IMR-90 (cell line): ENCODE measurements around the gene WIPF2. TPM values are rescaled to one million over a fixed set of nuclear protein-coding genes. Genes with fewer than 3 reads are reported as not detected.

Experiments
- ATAC-seq: fragments of 200-7000 bp; cut with Tn5 transposase; 2 replicates; pipeline ENCODE4 v1.9.1; 2020; ENCODE audit warnings: low read depth, mild to moderate bottlenecking, moderate library complexity
- BruUV-seq: library from RNA; stranded (reverse); fragments of 400-500 nt; replicated peaks from 2 replicates; lab custom pipeline; 2021; lab: Mats Ljungman, UMichigan
- CTCF ChIA-PET: fragments of 300-600 bp; formaldehyde crosslinking; extraction: SDS; loops from one replicate; lab custom pipeline; 2021; ENCODE audit warnings: antibody characterized with exemption; lab: Yijun Ruan, JAX
- POLR2A ChIA-PET: fragments of 300-600 bp; sonication (Branson Sonifier 250); formaldehyde crosslinking; loops from one replicate; lab custom pipeline; 2022; ENCODE audit warnings: antibody characterized with exemption; ENCODE audit not compliant: unreplicated experiment; lab: Charles Lee
- DNase-seq: peaks from one replicate; pipeline ENCODE4 v3.0.0; 2013
- H2AFZ ChIP-seq: replicated peaks from 2 replicates; pipeline ENCODE3; 2013; ENCODE audit warnings: low read length, mild to moderate bottlenecking; ENCODE audit not compliant: poor library complexity
- H2AK5ac ChIP-seq: 2 replicates; pipeline ENCODE4 v1.6.1; 2013; ENCODE audit warnings: low read depth, low read length, inconsistent platforms
- H2AK9ac ChIP-seq: replicated peaks from 2 replicates; pipeline ENCODE3; 2013; ENCODE audit warnings: mild to moderate bottlenecking, low read depth, low read length, moderate library complexity; ENCODE audit not compliant: poor library complexity
- H2BK120ac ChIP-seq: 2 replicates; pipeline ENCODE4 v1.6.1; 2013; ENCODE audit warnings: low read depth, low read length, inconsistent platforms
- H2BK15ac ChIP-seq: 3 replicates; pipeline ENCODE4 v1.6.1; 2013; ENCODE audit warnings: low read depth, low read length, inconsistent platforms
- H2BK20ac ChIP-seq: 2 replicates; pipeline ENCODE4 v1.6.1; 2013; ENCODE audit warnings: low read depth, mild to moderate bottlenecking, inconsistent platforms, low read length, moderate library complexity
- H2BK5ac ChIP-seq: 2 replicates; pipeline ENCODE4 v1.6.1; 2013; ENCODE audit warnings: mild to moderate bottlenecking, low read depth, low read length, inconsistent platforms; ENCODE audit not compliant: poor library complexity, severe bottlenecking
- H3K14ac ChIP-seq: replicated peaks from 2 replicates; pipeline ENCODE4 v1.6.1; 2013; ENCODE audit warnings: low read depth, low read length, inconsistent platforms
- H3K18ac ChIP-seq: 2 replicates; pipeline ENCODE4 v1.6.1; 2013; ENCODE audit warnings: low read depth, low read length, control low read depth
- H3K23ac ChIP-seq: 2 replicates; pipeline ENCODE4 v1.6.1; 2013; ENCODE audit warnings: low read depth, low read length, inconsistent platforms
- H3K27ac ChIP-seq: 2 replicates; pipeline ENCODE4 v1.5.1; 2013; ENCODE audit warnings: mild to moderate bottlenecking, control low read depth, low read length; ENCODE audit not compliant: insufficient read depth
- H3K27me3 ChIP-seq: 2 replicates; pipeline ENCODE4 v1.6.1; 2013; ENCODE audit warnings: low read length; ENCODE audit not compliant: control insufficient read depth, insufficient read depth
- H3K36me3 ChIP-seq: 2 replicates; pipeline ENCODE4 v1.6.1; 2013; ENCODE audit warnings: low read length, mixed read lengths; ENCODE audit not compliant: control insufficient read depth, insufficient read depth
- H3K4ac ChIP-seq: 2 replicates; pipeline ENCODE4 v1.6.1; 2013; ENCODE audit warnings: low read depth, low read length, inconsistent platforms
- H3K4me1 ChIP-seq: 2 replicates; pipeline ENCODE4 v1.6.1; 2013; ENCODE audit warnings: low read length, mixed read lengths; ENCODE audit not compliant: control insufficient read depth, insufficient read depth
- H3K4me2 ChIP-seq: 2 replicates; pipeline ENCODE4 v1.6.1; 2013; ENCODE audit warnings: low read depth, mild to moderate bottlenecking, control low read depth, low read length, moderate library complexity
- H3K4me3 ChIP-seq: 2 replicates; pipeline ENCODE4 v1.5.1; 2013; ENCODE audit warnings: low read depth, mild to moderate bottlenecking, control low read depth, low read length, moderate library complexity; ENCODE audit not compliant: insufficient read depth
- H3K56ac ChIP-seq: 2 replicates; pipeline ENCODE4 v1.6.1; 2013; ENCODE audit warnings: low read length, inconsistent platforms; ENCODE audit not compliant: insufficient read depth; ENCODE audit errors: extremely low read depth
- H3K79me1 ChIP-seq, 2 experiments: 2 replicates each; pipeline ENCODE4 v1.6.1; 2013; ENCODE audit warnings: low read length in 2 of 2, inconsistent platforms in 1 of 2, low read depth in 1 of 2
- H3K9ac ChIP-seq: 2 replicates; pipeline ENCODE4 v1.6.1; 2013; ENCODE audit warnings: low read depth, low read length, control low read depth
- H3K9me1 ChIP-seq: 2 replicates; pipeline ENCODE4 v1.6.1; 2013; ENCODE audit warnings: low read length, inconsistent platforms; ENCODE audit not compliant: insufficient read depth
- H3K9me3 ChIP-seq: 2 replicates; pipeline ENCODE4 v1.6.1; 2013; ENCODE audit warnings: low read length; ENCODE audit not compliant: control insufficient read depth, insufficient read depth
- H4K20me1 ChIP-seq: 2 replicates; pipeline ENCODE4 v1.6.1; 2013; ENCODE audit warnings: low read length, inconsistent platforms; ENCODE audit not compliant: insufficient read depth
- H4K5ac ChIP-seq: 2 replicates; pipeline ENCODE4 v1.6.1; 2013; ENCODE audit warnings: mild to moderate bottlenecking, low read depth, low read length, control low read depth
- H4K8ac ChIP-seq, 2 experiments: 2 replicates each; pipeline ENCODE4 v1.6.1; 2013; ENCODE audit warnings: low read depth in 2 of 2, low read length in 2 of 2, control low read depth in 1 of 2, inconsistent platforms in 1 of 2
- H4K91ac ChIP-seq: 2 replicates; pipeline ENCODE4 v1.6.1; 2013; ENCODE audit warnings: low read depth, low read length, inconsistent platforms; ENCODE audit not compliant: insufficient read depth
- BHLHE40 ChIP-seq: fragments of 150-350 bp; IDR thresholded peaks from 2 replicates; pipeline ENCODE4 v1.6.1; 2016; ENCODE audit warnings: mild to moderate bottlenecking, low read depth, low read length
- CHD1 ChIP-seq: IDR thresholded peaks from 2 replicates; pipeline ENCODE4 v1.6.1; 2012; ENCODE audit warnings: low read depth, low read length, improper control_type of control experiment
- FOS ChIP-seq: fragments of 150-350 bp; IDR thresholded peaks from 2 replicates; pipeline ENCODE4 v1.6.1; 2016; ENCODE audit warnings: low read depth, low read length
- MAFK ChIP-seq: IDR thresholded peaks from 2 replicates; pipeline ENCODE4 v1.6.1; 2012; ENCODE audit warnings: low read depth, low read length, improper control_type of control experiment
- MXI1 ChIP-seq: IDR thresholded peaks from 2 replicates; pipeline ENCODE4 v1.6.1; 2012; ENCODE audit warnings: low read depth, mild to moderate bottlenecking, low read length, moderate library complexity, borderline replicate concordance
- NFE2L2 ChIP-seq: fragments of 150-350 bp; IDR thresholded peaks from 2 replicates; pipeline ENCODE4 v1.6.1; 2016; ENCODE audit warnings: low read depth, mild to moderate bottlenecking, low read length
- POLR2A ChIP-seq: IDR thresholded peaks from 2 replicates; pipeline ENCODE4 v1.6.1; 2012; ENCODE audit warnings: mild to moderate bottlenecking, low read depth, low read length
- RAD21 ChIP-seq: IDR thresholded peaks from 2 replicates; pipeline ENCODE4 v1.6.1; 2012; ENCODE audit warnings: low read length, improper control_type of control experiment
- RCOR1 ChIP-seq: IDR thresholded peaks from 2 replicates; pipeline ENCODE4 v1.6.1; 2012; ENCODE audit warnings: mild to moderate bottlenecking, low read length, improper control_type of control experiment; ENCODE audit not compliant: insufficient replicate concordance
- RFX5 ChIP-seq: IDR thresholded peaks from 2 replicates; pipeline ENCODE4 v1.8.0; 2012; ENCODE audit warnings: low read depth, mild to moderate bottlenecking, low read length, moderate library complexity
- SMC3 ChIP-seq: fragments of 150-350 bp; IDR thresholded peaks from 2 replicates; pipeline ENCODE4 v1.6.1; 2016; ENCODE audit warnings: low read depth, mild to moderate bottlenecking, antibody characterized with exemption, low read length, moderate library complexity
- WGBS, 2 experiments: methylation state at CpG; one replicate each; pipeline versions ENCODE4 v1.1.5 to v1.1.7; 2013; ENCODE audit warnings: missing lambda C conversion rate in 2 of 2; ENCODE audit not compliant: insufficient read length in 1 of 2; ENCODE audit errors: extremely low coverage in 2 of 2; 5-methylcytosine and 5-hydroxymethylcytosine counted together
- dilution Hi-C: fragments of 300-500 bp; cut with HindIII; formaldehyde crosslinking; loops from one replicate; pipeline ENCODE4 v1.14.3; 2018; ENCODE audit warnings: low sequenced_read_pairs; ENCODE audit not compliant: unreplicated experiment
- in situ Hi-C: fragments of 300-500 bp; cut with MboI; formaldehyde crosslinking; loops from 3 replicates; pipeline ENCODE4 v1.14.3; 2019; ENCODE audit warnings: low sequenced_read_pairs, inconsistent platforms, mixed read lengths
- intact Hi-C: fragments of 100-400 bp; cut with micrococcal nuclease; formaldehyde crosslinking; loops from 2 replicates; pipeline ENCODE4 v1.10.0; 2022
- polyA plus RNA-seq, 3 experiments: library from polyadenylated mRNA; depleted of rRNA; stranded (reverse); fragments of >200 nt; gene quantifications; 2 replicates each; pipeline ENCODE4 v1.2.3, GENCODE V29; 2012; ENCODE audit warnings: low replicate concordance in 1 of 3
- total RNA-seq: library from RNA; depleted of rRNA; stranded (reverse); fragments of >200 nt; gene quantifications from 2 replicates; pipeline ENCODE4 v1.2.3, GENCODE V29; 2012
- TF ChIP-seq, protein P1 (sequence below): fragments of 150-350 bp; IDR thresholded peaks from 2 replicates; pipeline ENCODE4 v1.6.1; 2017; ENCODE audit warnings: mild to moderate bottlenecking, antibody characterized with exemption, low read length, low read depth
- TF ChIP-seq, protein P2 (sequence below): fragments of 150-350 bp; IDR thresholded peaks from 2 replicates; pipeline ENCODE4 v1.6.1; 2016; ENCODE audit warnings: low read depth, mild to moderate bottlenecking, low read length, moderate library complexity, borderline replicate concordance
- TF ChIP-seq, protein P3 (sequence below): conservative IDR thresholded peaks from 2 replicates; pipeline ENCODE4 v1.5.1; 2012; ENCODE audit warnings: mild to moderate bottlenecking, low read depth, low read length, improper control_type of control experiment

Gene WIPF2
- total and polyA plus RNA-seq, 2 of the 4 experiments (the other 2 are of a cell fraction): 2.0 to 8.9 TPM

DNA sequence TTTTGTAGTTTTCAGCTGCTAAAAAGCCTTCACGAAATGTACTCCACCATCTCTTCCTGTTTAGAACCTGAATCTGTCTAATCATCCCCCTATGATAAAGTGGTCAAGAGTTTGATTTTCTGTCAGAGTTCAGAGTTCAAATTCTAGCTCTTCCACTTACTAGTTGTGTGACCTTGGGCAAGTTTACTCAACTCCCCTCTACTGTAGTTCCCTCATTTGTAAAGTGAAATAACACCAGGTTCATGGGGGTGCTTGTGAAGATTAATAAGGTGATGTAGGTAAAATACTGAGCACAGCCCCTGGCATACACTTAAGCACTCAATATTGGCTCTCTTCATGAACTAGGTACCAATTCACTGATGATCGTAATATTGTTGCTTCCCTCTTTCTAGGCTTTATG, 67.4 kb downstream of the WIPF2 start (continued):
- TF ChIP-seq, protein P1, sequence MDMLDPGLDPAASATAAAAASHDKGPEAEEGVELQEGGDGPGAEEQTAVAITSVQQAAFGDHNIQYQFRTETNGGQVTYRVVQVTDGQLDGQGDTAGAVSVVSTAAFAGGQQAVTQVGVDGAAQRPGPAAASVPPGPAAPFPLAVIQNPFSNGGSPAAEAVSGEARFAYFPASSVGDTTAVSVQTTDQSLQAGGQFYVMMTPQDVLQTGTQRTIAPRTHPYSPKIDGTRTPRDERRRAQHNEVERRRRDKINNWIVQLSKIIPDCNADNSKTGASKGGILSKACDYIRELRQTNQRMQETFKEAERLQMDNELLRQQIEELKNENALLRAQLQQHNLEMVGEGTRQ: no peak
- TF ChIP-seq RAD21: no peak

DNA sequence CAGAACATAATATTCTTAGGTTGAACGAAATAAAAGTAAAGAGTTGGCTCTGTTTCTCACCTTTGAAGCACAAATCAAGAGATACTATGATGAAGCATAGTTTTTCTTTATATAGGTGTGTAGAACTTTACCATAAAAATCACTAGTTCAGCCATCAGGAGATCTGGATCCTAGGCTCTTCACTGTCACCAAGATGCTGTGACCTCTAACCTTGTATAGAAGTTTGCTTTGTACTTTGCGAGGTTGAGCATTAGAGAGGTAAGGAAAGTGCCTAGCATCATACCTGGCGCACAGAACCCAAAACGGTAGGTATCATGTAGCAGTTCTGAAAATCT, 68.0 kb downstream of the WIPF2 start:
- peak overlapping the region; percentile 90 for H2AFZ ChIP-seq
- H3K4ac ChIP-seq: peak overlapping the region; percentile 79
- ChIA-PET CTCF (no interaction called here), POLR2A (no interaction called here)
- H2BK5ac ChIP-seq: peak overlapping the region; percentile 51
- H2BK20ac ChIP-seq: no peak overlapping the region; the same call in 1 of the 2 replicates
- peak overlapping the region; percentile 12; the same call in 1 of the 3 replicates for H2BK15ac ChIP-seq
- H3K9me3 ChIP-seq: no peaks in the 10 kb centered on the region
- H3K27ac ChIP-seq: no peak overlapping the region; the same call in 1 of the 2 replicates
- H3K79me1 ChIP-seq: peaks cover 11 to 26% of the 10 kb centered on the region in 2 experiments; a peak in 3 of 4 replicates
- H3K14ac ChIP-seq: peak overlapping the region; percentile 89
- H3K4me3 ChIP-seq: peak overlapping the region; percentile 19; the same call in 1 of the 2 replicates
- H4K5ac ChIP-seq: peak overlapping the region; percentile 86
- H3K36me3 ChIP-seq: no peaks in the 10 kb centered on the region
- dilution Hi-C loops: no loop called here
- peak overlapping the region; percentile 93 for H3K4me2 ChIP-seq
- H4K8ac ChIP-seq: peak overlapping the region; percentile 21 to 96
- H3K9ac ChIP-seq: peak overlapping the region; percentile 52; the same call in 1 of the 2 replicates
- H2AK5ac ChIP-seq: peak overlapping the region; percentile 92; the same call in 1 of the 2 replicates
- H4K91ac ChIP-seq: peak overlapping the region; percentile 22; the same call in 1 of the 2 replicates
- peaks cover 13% of the 10 kb centered on the region for H3K4me1 ChIP-seq
- ATAC-seq: no peak
- H3K9me1 ChIP-seq: peaks cover 17% of the 10 kb centered on the region
- H3K18ac ChIP-seq: peak overlapping the region; percentile 60
- H2AK9ac ChIP-seq: peak overlapping the region; percentile 70
- no peaks in the 10 kb centered on the region for H3K27me3 ChIP-seq
- no TSS peak for BruUV-seq
- intact Hi-C loops: no loop called here
- 0 out of 2 replicates have a peak overlapping the region, but pooled peaks have one; percentile 27 for H3K56ac ChIP-seq
- no peak for DNase-seq
- WGBS, 2 experiments: no CpG with 5 or more reads among the region's 4 CpGs
- H4K20me1 ChIP-seq: peaks cover 7% of the 10 kb centered on the region; the same call in 1 of the 2 replicates
- H3K23ac ChIP-seq: no peak overlapping the region; the same call in 1 of the 2 replicates
- 0 out of 2 replicates have a peak overlapping the region, but pooled peaks have one; percentile 52 for H2BK120ac ChIP-seq
- in situ Hi-C loops: loop anchor here (10.0 kb wide), 1 partner anchor 262 kb away; no protein-coding TSS in a partner anchor
- TF ChIP-seq MXI1 (no peak), FOS (no peak), BHLHE40 (no peak), RCOR1 (no peak), CHD1 (no peak), MAFK (no peak), RFX5 (no peak), SMC3 (no peak), POLR2A (no peak), NFE2L2 (no peak), RAD21 (no peak)
- TF ChIP-seq, protein P2, sequence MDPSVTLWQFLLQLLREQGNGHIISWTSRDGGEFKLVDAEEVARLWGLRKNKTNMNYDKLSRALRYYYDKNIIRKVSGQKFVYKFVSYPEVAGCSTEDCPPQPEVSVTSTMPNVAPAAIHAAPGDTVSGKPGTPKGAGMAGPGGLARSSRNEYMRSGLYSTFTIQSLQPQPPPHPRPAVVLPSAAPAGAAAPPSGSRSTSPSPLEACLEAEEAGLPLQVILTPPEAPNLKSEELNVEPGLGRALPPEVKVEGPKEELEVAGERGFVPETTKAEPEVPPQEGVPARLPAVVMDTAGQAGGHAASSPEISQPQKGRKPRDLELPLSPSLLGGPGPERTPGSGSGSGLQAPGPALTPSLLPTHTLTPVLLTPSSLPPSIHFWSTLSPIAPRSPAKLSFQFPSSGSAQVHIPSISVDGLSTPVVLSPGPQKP: no peak
- TF ChIP-seq, protein P3, sequence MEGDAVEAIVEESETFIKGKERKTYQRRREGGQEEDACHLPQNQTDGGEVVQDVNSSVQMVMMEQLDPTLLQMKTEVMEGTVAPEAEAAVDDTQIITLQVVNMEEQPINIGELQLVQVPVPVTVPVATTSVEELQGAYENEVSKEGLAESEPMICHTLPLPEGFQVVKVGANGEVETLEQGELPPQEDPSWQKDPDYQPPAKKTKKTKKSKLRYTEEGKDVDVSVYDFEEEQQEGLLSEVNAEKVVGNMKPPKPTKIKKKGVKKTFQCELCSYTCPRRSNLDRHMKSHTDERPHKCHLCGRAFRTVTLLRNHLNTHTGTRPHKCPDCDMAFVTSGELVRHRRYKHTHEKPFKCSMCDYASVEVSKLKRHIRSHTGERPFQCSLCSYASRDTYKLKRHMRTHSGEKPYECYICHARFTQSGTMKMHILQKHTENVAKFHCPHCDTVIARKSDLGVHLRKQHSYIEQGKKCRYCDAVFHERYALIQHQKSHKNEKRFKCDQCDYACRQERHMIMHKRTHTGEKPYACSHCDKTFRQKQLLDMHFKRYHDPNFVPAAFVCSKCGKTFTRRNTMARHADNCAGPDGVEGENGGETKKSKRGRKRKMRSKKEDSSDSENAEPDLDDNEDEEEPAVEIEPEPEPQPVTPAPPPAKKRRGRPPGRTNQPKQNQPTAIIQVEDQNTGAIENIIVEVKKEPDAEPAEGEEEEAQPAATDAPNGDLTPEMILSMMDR: no peak
